HL-60 (cell line): Measurements from ENCODE around the gene SLC4A9.

Experiments
- DNase-seq, 2 experiments: peaks; one replicate each; pipeline ENCODE4 v3.0.0-alpha.2; 2010 to 2020; ENCODE audit warnings: low read depth in 1 of 2, low spot score in 1 of 2
- H3K27ac ChIP-seq: fragments of 250-450 bp; sonication (Bioruptor Pico); replicated peaks from 2 replicates; pipeline ENCODE4 v1.5.1; 2020; ENCODE audit warnings: mild to moderate bottlenecking, moderate library complexity
- H3K27me3 ChIP-seq: fragments of 250-450 bp; sonication (Bioruptor Pico); 2 replicates; pipeline ENCODE4 v1.5.1; 2021; ENCODE audit warnings: mild to moderate bottlenecking, moderate library complexity; ENCODE audit not compliant: insufficient read depth, poor library complexity, severe bottlenecking
- H3K4me3 ChIP-seq: replicated peaks from 2 replicates; pipeline ENCODE4 v1.5.1; 2011; ENCODE audit warnings: mild to moderate bottlenecking, control low read depth, low read length; ENCODE audit not compliant: insufficient read depth
- GABPA ChIP-seq: IDR thresholded peaks from 2 replicates; pipeline ENCODE4 v1.6.1; 2012; ENCODE audit warnings: low read depth
- POLR2AphosphoS5 ChIP-seq: IDR thresholded peaks from 2 replicates; pipeline ENCODE4 v1.6.1; 2012; ENCODE audit warnings: low read depth
- SPI1 ChIP-seq: IDR thresholded peaks from 2 replicates; pipeline ENCODE4 v1.6.1; 2012; ENCODE audit warnings: low read depth, mild to moderate bottlenecking, borderline replicate concordance
- TF ChIP-seq, protein P1 (sequence below): IDR thresholded peaks from one replicate; pipeline ENCODE4 v1.5.1; 2011; ENCODE audit warnings: low read length, control low read depth, inconsistent platforms; ENCODE audit not compliant: insufficient read depth
- TF ChIP-seq, protein P2 (sequence below): IDR thresholded peaks from 2 replicates; pipeline ENCODE4 v1.6.1; 2012; ENCODE audit warnings: low read depth; ENCODE audit not compliant: insufficient replicate concordance

The SLC4A9 gene

DNA sequence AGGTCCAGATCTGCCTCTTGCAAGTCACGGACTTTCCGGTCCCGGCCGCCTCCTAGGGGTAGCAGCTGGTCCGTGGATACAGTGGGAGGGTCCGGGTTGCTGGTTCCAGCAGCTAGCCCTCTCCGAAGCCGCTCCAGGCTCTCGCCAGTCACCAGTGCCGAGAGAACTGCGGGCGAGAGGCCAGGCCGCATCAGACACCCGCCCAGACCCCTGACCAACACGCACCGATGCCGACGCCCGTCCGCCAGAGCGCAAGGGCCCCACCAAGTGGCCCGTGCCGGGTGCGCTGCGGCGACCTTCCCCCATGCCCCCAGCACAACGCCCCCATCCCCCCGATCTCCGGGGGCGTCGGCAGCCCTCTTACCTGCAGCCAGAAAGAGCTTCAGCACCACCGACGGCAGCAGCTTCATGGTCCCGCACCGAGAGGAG lies 14.1 kb upstream of the SLC4A9 start:
- Histone ChIP-seq H3K27ac (peak overlapping the region; percentile 36), H3K27me3 (no peaks in the 10 kb centered on the region), H3K4me3 (peak overlapping the region; percentile 77)
- peak in 1 of 2 experiments; percentile 30 for DNase-seq
- TF ChIP-seq, protein P1, sequence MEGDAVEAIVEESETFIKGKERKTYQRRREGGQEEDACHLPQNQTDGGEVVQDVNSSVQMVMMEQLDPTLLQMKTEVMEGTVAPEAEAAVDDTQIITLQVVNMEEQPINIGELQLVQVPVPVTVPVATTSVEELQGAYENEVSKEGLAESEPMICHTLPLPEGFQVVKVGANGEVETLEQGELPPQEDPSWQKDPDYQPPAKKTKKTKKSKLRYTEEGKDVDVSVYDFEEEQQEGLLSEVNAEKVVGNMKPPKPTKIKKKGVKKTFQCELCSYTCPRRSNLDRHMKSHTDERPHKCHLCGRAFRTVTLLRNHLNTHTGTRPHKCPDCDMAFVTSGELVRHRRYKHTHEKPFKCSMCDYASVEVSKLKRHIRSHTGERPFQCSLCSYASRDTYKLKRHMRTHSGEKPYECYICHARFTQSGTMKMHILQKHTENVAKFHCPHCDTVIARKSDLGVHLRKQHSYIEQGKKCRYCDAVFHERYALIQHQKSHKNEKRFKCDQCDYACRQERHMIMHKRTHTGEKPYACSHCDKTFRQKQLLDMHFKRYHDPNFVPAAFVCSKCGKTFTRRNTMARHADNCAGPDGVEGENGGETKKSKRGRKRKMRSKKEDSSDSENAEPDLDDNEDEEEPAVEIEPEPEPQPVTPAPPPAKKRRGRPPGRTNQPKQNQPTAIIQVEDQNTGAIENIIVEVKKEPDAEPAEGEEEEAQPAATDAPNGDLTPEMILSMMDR: peak; percentile 21
- no peak for TF ChIP-seq GABPA

GRCh38 chr5:140346348-140347221 lies 13.4 kb upstream of the SLC4A9 start, which contains the start of gene HBEGF:
HBEGF (minus strand) TSS chr5:140346603; CDS start chr5:140346328, 275 bp downstream.
- H3K27me3 ChIP-seq: no peaks in the 10 kb centered on the region
- H3K4me3 ChIP-seq: peak within 1 kb of the TSS; percentile 77
- peak within 1 kb of the TSS; percentile 36 for H3K27ac ChIP-seq
- peak; percentile 49 to 54 for DNase-seq
- TF ChIP-seq GABPA (no peak), SPI1 (no peak)
- TF ChIP-seq, protein P2, sequence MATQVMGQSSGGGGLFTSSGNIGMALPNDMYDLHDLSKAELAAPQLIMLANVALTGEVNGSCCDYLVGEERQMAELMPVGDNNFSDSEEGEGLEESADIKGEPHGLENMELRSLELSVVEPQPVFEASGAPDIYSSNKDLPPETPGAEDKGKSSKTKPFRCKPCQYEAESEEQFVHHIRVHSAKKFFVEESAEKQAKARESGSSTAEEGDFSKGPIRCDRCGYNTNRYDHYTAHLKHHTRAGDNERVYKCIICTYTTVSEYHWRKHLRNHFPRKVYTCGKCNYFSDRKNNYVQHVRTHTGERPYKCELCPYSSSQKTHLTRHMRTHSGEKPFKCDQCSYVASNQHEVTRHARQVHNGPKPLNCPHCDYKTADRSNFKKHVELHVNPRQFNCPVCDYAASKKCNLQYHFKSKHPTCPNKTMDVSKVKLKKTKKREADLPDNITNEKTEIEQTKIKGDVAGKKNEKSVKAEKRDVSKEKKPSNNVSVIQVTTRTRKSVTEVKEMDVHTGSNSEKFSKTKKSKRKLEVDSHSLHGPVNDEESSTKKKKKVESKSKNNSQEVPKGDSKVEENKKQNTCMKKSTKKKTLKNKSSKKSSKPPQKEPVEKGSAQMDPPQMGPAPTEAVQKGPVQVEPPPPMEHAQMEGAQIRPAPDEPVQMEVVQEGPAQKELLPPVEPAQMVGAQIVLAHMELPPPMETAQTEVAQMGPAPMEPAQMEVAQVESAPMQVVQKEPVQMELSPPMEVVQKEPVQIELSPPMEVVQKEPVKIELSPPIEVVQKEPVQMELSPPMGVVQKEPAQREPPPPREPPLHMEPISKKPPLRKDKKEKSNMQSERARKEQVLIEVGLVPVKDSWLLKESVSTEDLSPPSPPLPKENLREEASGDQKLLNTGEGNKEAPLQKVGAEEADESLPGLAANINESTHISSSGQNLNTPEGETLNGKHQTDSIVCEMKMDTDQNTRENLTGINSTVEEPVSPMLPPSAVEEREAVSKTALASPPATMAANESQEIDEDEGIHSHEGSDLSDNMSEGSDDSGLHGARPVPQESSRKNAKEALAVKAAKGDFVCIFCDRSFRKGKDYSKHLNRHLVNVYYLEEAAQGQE: no peak
- TF ChIP-seq, protein P1: peak; percentile 45

DNA sequence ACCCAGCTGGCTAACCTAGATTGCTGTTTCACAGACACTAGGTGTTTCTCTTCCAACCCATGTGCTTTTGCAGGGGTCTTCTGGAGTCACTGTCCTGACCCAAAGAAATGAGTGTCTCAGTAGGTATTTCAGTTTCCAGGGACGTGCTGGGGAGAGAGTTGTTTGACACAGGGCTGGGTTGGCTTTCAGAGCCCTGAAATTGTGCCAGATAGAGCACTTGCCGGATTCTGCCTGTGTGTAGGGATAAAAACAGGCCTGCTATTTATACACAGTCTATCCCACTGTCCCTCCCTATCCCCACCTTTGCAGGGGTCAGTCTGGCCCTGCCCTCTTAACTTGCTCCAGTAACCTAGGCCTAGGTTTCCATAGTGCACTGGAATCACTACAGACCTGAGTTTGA lies 12.6 kb upstream of the SLC4A9 start:
- TF ChIP-seq GABPA (no peak), SPI1 (no peak)
- Histone ChIP-seq H3K4me3 (no peak overlapping the region), H3K27me3 (no peaks in the 10 kb centered on the region), H3K27ac (no peak overlapping the region)
- no peak for DNase-seq

GRCh38 chr5:140348104-140348503 lies 11.9 kb upstream of the SLC4A9 start:
- Histone ChIP-seq H3K4me3 (no peak overlapping the region), H3K27ac (no peak overlapping the region), H3K27me3 (no peaks in the 10 kb centered on the region)
- TF ChIP-seq, protein P2: no peak
- TF ChIP-seq GABPA (no peak), POLR2AphosphoS5 (no peak), SPI1 (no peak)
- TF ChIP-seq, protein P1: no peak
- peak in 1 of 2 experiments; percentile 9 for DNase-seq
